Liver (tissue), 3 donors: Measurements from ENCODE around the gene LZTS3.
"Not testable (repeated sequence)": the region's sequence is repeated elsewhere in the genome, so short reads cannot be mapped to it uniquely, and the experiment has no call there.

ENCODE experiments used
- GABPA ChIP-seq, 2 donors: IDR thresholded peaks in 1 of 2; conservative IDR thresholded peaks in 1 of 2; 2 replicates each; pipeline ENCODE4 v1.6.1; 2016; ENCODE audit warnings: antibody characterized with exemption in 2 of 2, mild to moderate bottlenecking in 1 of 2, moderate library complexity in 1 of 2
- HNF4G ChIP-seq: IDR thresholded peaks from 2 replicates; pipeline ENCODE4 v1.6.1; 2016; ENCODE audit warnings: antibody characterized with exemption
- RAD21 ChIP-seq, 2 donors: IDR thresholded peaks; 2 replicates each; pipeline ENCODE4 v1.6.1; 2016; ENCODE audit warnings: antibody characterized with exemption in 2 of 2, mild to moderate bottlenecking in 2 of 2
- TAF1 ChIP-seq: conservative IDR thresholded peaks from 2 replicates; pipeline ENCODE4 v1.6.1; 2016; ENCODE audit warnings: antibody characterized with exemption, mild to moderate bottlenecking
- YY1 ChIP-seq: IDR thresholded peaks from 2 replicates; pipeline ENCODE4 v1.6.1; 2016; ENCODE audit warnings: antibody characterized with exemption, mild to moderate bottlenecking
- TF ChIP-seq, protein P1 (sequence below): fragments of 150-350 bp; IDR thresholded peaks from 2 replicates; pipeline ENCODE4 v1.5.1; 2017; ENCODE audit warnings: improper control_type of control experiment, low read depth, low read length; ENCODE audit not compliant: missing input control
- TF ChIP-seq, protein P2 (sequence below): IDR thresholded peaks from 2 replicates; pipeline ENCODE4 v1.6.1; 2016; ENCODE audit warnings: antibody characterized with exemption
- TF ChIP-seq, protein P3 (sequence below): IDR thresholded peaks from 2 replicates; pipeline ENCODE4 v1.6.1; 2016; ENCODE audit warnings: antibody characterized with exemption
- donor health status: healthy.
- donor health status: healthy.

DNA sequence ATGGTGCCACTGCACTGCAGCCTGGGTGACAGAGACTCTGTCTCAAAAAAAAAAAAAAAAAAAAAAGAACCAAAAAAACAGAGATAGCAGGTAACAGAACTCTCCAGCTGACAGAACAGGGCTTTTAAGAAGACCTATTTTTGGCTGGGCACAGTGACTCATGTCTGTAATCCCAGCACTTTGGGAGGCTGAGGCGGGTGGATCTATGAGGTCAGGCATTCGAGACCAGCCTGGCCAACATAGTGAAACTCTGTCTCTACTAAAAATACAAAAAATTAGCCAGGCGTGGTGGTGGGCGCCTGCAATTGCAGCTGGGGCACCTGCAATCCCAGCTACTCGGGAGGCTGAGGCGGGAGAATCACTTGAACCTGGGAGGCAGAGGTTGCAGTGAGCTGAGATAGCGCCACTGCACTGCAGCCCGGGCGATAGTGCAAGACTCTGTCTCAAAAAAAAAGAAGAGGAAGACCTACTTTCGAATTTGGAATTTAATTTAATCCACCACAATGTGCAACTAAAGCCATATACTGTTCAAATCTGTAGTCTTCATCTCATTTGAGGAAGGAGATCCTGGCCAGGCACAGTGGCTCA lies 21.2 kb downstream of the LZTS3 start:
- not testable (repeated sequence) for TF ChIP-seq YY1; GABPA (IDR thresholded peaks at IDR 0.05 in 1 of 2, conservative IDR thresholded peaks at IDR 0.05 in 1 of 2); RAD21 (IDR thresholded peaks at IDR 0.05); HNF4G; TAF1
- TF ChIP-seq, protein P1, sequence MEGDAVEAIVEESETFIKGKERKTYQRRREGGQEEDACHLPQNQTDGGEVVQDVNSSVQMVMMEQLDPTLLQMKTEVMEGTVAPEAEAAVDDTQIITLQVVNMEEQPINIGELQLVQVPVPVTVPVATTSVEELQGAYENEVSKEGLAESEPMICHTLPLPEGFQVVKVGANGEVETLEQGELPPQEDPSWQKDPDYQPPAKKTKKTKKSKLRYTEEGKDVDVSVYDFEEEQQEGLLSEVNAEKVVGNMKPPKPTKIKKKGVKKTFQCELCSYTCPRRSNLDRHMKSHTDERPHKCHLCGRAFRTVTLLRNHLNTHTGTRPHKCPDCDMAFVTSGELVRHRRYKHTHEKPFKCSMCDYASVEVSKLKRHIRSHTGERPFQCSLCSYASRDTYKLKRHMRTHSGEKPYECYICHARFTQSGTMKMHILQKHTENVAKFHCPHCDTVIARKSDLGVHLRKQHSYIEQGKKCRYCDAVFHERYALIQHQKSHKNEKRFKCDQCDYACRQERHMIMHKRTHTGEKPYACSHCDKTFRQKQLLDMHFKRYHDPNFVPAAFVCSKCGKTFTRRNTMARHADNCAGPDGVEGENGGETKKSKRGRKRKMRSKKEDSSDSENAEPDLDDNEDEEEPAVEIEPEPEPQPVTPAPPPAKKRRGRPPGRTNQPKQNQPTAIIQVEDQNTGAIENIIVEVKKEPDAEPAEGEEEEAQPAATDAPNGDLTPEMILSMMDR, result not testable (repeated sequence)
- TF ChIP-seq, protein P2, sequence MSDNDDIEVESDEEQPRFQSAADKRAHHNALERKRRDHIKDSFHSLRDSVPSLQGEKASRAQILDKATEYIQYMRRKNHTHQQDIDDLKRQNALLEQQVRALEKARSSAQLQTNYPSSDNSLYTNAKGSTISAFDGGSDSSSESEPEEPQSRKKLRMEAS, result not testable (repeated sequence)
- TF ChIP-seq, protein P3, sequence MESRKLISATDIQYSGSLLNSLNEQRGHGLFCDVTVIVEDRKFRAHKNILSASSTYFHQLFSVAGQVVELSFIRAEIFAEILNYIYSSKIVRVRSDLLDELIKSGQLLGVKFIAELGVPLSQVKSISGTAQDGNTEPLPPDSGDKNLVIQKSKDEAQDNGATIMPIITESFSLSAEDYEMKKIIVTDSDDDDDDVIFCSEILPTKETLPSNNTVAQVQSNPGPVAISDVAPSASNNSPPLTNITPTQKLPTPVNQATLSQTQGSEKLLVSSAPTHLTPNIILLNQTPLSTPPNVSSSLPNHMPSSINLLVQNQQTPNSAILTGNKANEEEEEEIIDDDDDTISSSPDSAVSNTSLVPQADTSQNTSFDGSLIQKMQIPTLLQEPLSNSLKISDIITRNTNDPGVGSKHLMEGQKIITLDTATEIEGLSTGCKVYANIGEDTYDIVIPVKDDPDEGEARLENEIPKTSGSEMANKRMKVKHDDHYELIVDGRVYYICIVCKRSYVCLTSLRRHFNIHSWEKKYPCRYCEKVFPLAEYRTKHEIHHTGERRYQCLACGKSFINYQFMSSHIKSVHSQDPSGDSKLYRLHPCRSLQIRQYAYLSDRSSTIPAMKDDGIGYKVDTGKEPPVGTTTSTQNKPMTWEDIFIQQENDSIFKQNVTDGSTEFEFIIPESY, result not testable (repeated sequence)
